Small intestine (tissue), 7 donors: ENCODE data around the gene MOCS1. TPM values are rescaled to one million over a fixed set of nuclear protein-coding genes. Genes with fewer than 3 reads are reported as not detected.
A peak's percentile ranks its signal among the peaks of the same experiment; 100 is the strongest.

ENCODE experiments used
- DNase-seq, 2 donors: peaks; one replicate each; pipeline versions ENCODE4 v3.0.0 to v3.0.0-alpha.2; 2013
- FAIRE-seq: peaks from 2 replicates; lab custom pipeline; 2012; peaks lifted over from hg19 to GRCh38; lab: Jason Lieb, UNC
- H3K27ac ChIP-seq, 3 donors: one replicate each; pipeline ENCODE4 v1.5.1; 2013; ENCODE audit warnings: low read length in 2 of 3, mild to moderate bottlenecking in 2 of 3, control low read depth in 1 of 3, inconsistent platforms in 1 of 3, low read depth in 1 of 3, moderate library complexity in 1 of 3
- H3K27me3 ChIP-seq, 3 donors: one replicate each; pipeline ENCODE4 v1.6.1; 2013; ENCODE audit warnings: low read length in 3 of 3, inconsistent platforms in 1 of 3; ENCODE audit not compliant: control insufficient read depth in 3 of 3, insufficient read depth in 3 of 3
- H3K36me3 ChIP-seq, 3 donors: one replicate each; pipeline ENCODE4 v1.6.1; 2013; ENCODE audit warnings: low read length in 3 of 3, inconsistent platforms in 1 of 3, low read depth in 1 of 3, mild to moderate bottlenecking in 1 of 3, moderate library complexity in 1 of 3; ENCODE audit not compliant: control insufficient read depth in 3 of 3, insufficient read depth in 2 of 3
- H3K4me1 ChIP-seq, 3 donors: one replicate each; pipeline ENCODE4 v1.6.1; 2013; ENCODE audit warnings: low read length in 2 of 3, inconsistent platforms in 1 of 3, low read depth in 1 of 3, mild to moderate bottlenecking in 1 of 3, moderate library complexity in 1 of 3; ENCODE audit not compliant: control insufficient read depth in 3 of 3, insufficient read depth in 2 of 3
- H3K4me3 ChIP-seq, 3 donors: one replicate each; pipeline ENCODE4 v1.5.1; 2013; ENCODE audit warnings: low read length in 3 of 3, control low read depth in 1 of 3, inconsistent platforms in 1 of 3, low read depth in 1 of 3, mild to moderate bottlenecking in 1 of 3, moderate library complexity in 1 of 3
- H3K9me3 ChIP-seq, 2 donors: one replicate each; pipeline ENCODE4 v1.6.1; 2013; ENCODE audit warnings: low read depth in 1 of 2, low read length in 1 of 2; ENCODE audit not compliant: control insufficient read depth in 2 of 2, insufficient read depth in 1 of 2
- WGBS, 3 donors: extraction: QIAGEN DNeasy Blood & Tissue Kit; methylation state at CpG; one replicate each; pipeline ENCODE4 v1.1.7; 2013; 5-methylcytosine and 5-hydroxymethylcytosine counted together
- polyA plus RNA-seq, 4 donors: library from polyadenylated mRNA; stranded (reverse) in 3 of 4; unstranded in 1 of 4; fragments of 200-250 nt in 3 of 4; fragments of 120-200 nt in 1 of 4; gene quantifications; one replicate each; pipeline versions ENCODE4 v1.2.1 to v1.2.3, GENCODE V29; 2013
- donor health status: healthy with polysubstance abuse.
- donor health status: control.
- donor health status: control.
- donor health status: Bipolar disorder and iron deficiency.
- donor health status: healthy.

MOCS1 gene
- polyA plus RNA-seq, 4 donors: 11.9 to 29.6 (median 18.0) TPM

GRCh38 chr6:39870950-39871349, 63.3 kb downstream of the MOCS1 start:
- FAIRE-seq (no peak), DNase-seq (no peak)
- Histone ChIP-seq H3K4me3 (no peak overlapping the region), H3K9me3 (no peaks in the 10 kb centered on the region), H3K27me3 (no peaks in the 10 kb centered on the region), H3K27ac (no peak overlapping the region), H3K36me3 (peaks cover 0 to 7% (median 0%) of the 10 kb centered on the region in 3 donors), H3K4me1 (no peaks in the 10 kb centered on the region)
- WGBS, 3 donors: 95 to 98% (median 97%) methylated on average over 3 of the region's 3 CpGs

GRCh38 chr6:39867592-39867991, 66.7 kb downstream of the MOCS1 start:
- Histone ChIP-seq H3K27ac (no peak overlapping the region), H3K9me3 (no peaks in the 10 kb centered on the region), H3K36me3 (peaks cover 0 to 11% (median 0%) of the 10 kb centered on the region in 3 donors), H3K4me1 (no peaks in the 10 kb centered on the region), H3K27me3 (no peaks in the 10 kb centered on the region), H3K4me3 (no peak overlapping the region)
- 60 to 71% (median 67%) methylated on average over 6 of the region's 6 CpGs for WGBS, 3 donors
- FAIRE-seq (no peak), DNase-seq (no peak)

GRCh38 chr6:39865011-39865888, 69.0 kb downstream of the MOCS1 start:
- DNase-seq (peak; percentile 67 to 72), FAIRE-seq (no peak)
- Histone ChIP-seq H3K36me3 (peaks cover 0 to 10% (median 0%) of the 10 kb centered on the region in 3 donors), H3K4me3 (no peak overlapping the region), H3K9me3 (no peaks in the 10 kb centered on the region), H3K27me3 (peaks cover 0 to 3% (median 0%) of the 10 kb centered on the region in 3 donors), H3K4me1 (no peaks in the 10 kb centered on the region), H3K27ac (no peak overlapping the region)
- 39 to 47% (median 40%) methylated on average over 15 of the region's 15 CpGs for WGBS, 3 donors

- Histone ChIP-seq H3K36me3 (peaks cover 0 to 4% (median 0%) of the 10 kb centered on the region in 3 donors), H3K27me3 (peaks cover 0 to 3% (median 0%) of the 10 kb centered on the region in 3 donors), H3K27ac (no peak overlapping the region), H3K4me3 (no peak overlapping the region), H3K4me1 (no peaks in the 10 kb centered on the region), H3K9me3 (no peaks in the 10 kb centered on the region)
- no peak for DNase-seq
- 58 to 65% (median 61%) methylated on average over 3 of the region's 3 CpGs for WGBS, 3 donors
- FAIRE-seq: no peak
These were observed 72.6 kb downstream of the MOCS1 start for GRCh38 chr6:39861663-39862062.

- WGBS, 3 donors: 86 to 89% (median 87%) methylated on average over 2 of the region's 2 CpGs
- H3K27ac ChIP-seq: no peak overlapping the region
- no peaks in the 10 kb centered on the region for H3K36me3 ChIP-seq
- H3K9me3 ChIP-seq: no peaks in the 10 kb centered on the region
- H3K27me3 ChIP-seq: peaks cover 0 to 3% (median 0%) of the 10 kb centered on the region in 3 donors
- no peaks in the 10 kb centered on the region for H3K4me1 ChIP-seq
- FAIRE-seq (no peak), DNase-seq (no peak)
- H3K4me3 ChIP-seq: no peak overlapping the region
These were observed 75.2 kb downstream of the MOCS1 start for GRCh38 chr6:39859025-39859424.

- peaks cover 0 to 3% (median 0%) of the 10 kb centered on the region in 3 donors for H3K27me3 ChIP-seq
- H3K36me3 ChIP-seq: no peaks in the 10 kb centered on the region
- DNase-seq (no peak), FAIRE-seq (no peak)
- no peak overlapping the region for H3K4me3 ChIP-seq
- H3K27ac ChIP-seq: peak overlapping the region in 1 of 3 donors; percentile 35
- WGBS, 3 donors: 80 to 91% (median 83%) methylated on average over 7 of the region's 7 CpGs
- peaks cover 0 to 3% (median 0%) of the 10 kb centered on the region in 3 donors for H3K4me1 ChIP-seq
- H3K9me3 ChIP-seq: no peaks in the 10 kb centered on the region
These were observed 78.8 kb downstream of the MOCS1 start for GRCh38 chr6:39855356-39855995.

Other genes with a start within 250 kb of the MOCS1 start
- gene KIF6, start 209.1 kb downstream of the MOCS1 start, polyA plus RNA-seq: 1 to 10 TPM in 1 of 4 donors, under 1 TPM in 1, not detected in 2; 0.18 to 1.2 TPM
- 10 to 100 TPM in 1 of 4 donors, 1 to 10 TPM in 2, under 1 TPM in 1; 0.89 to 12.9 (median 7.6) TPM for gene DAAM2, start 142.1 kb downstream of the MOCS1 start, polyA plus RNA-seq